ENCODE data around the gene NEU1.

DNA sequence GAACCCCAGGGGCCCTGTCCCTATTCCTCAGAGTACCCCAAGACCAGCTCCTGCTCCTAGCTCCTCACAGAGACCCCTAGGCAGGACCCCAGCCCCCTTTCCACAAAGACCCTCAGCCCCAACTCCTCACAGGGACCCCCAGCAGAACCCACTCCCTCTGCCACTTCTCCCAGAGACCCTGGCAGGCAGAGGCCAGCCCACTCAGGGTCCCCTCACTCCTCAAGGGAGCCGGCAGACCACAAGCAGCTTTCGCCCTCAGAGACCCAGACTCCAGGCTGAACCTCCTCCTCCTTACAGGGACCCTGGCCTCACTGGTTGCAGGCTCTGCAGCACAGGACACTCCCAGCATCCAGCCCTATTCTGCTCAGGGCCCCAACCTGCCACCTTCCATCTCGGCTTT lies 15.6 kb upstream of the NEU1 start:
- TF ChIP-seq GATA2 (IDR thresholded peaks at IDR 0.05; ENCODE audit: low read depth, low read length) (no peak), GATA3 (IDR thresholded peaks at IDR 0.05; ENCODE audit: low read depth, low read length) (no peak)
